Adipocyte (in vitro differentiated cells): Measurements from ENCODE around the gene MPV17L.
"Not testable (repeated sequence)": the region's sequence is repeated elsewhere in the genome, so short reads cannot be mapped to it uniquely, and the experiment has no call there.

ENCODE experiments used
- DNase-seq: peaks from one replicate; pipeline ENCODE4 v3.0.0-alpha.2; 2015; ENCODE audit warnings: low read depth
- H3K27me3 ChIP-seq: replicated peaks from 2 replicates; pipeline ENCODE4 v1.7.0; 2013; ENCODE audit warnings: mild to moderate bottlenecking, low read length, moderate library complexity; ENCODE audit not compliant: control insufficient read depth, insufficient read depth
- H3K36me3 ChIP-seq: 2 replicates; pipeline ENCODE4 v1.7.0; 2013; ENCODE audit warnings: low read length, mild to moderate bottlenecking, moderate library complexity; ENCODE audit not compliant: control insufficient read depth, insufficient read depth, severe bottlenecking
- H3K4me1 ChIP-seq: 2 replicates; pipeline ENCODE4 v1.7.0; 2013; ENCODE audit warnings: mild to moderate bottlenecking, low read length, moderate library complexity; ENCODE audit not compliant: control insufficient read depth, insufficient read depth
- H3K4me3 ChIP-seq: 2 replicates; pipeline ENCODE4 v1.7.0; 2013; ENCODE audit warnings: mild to moderate bottlenecking, low read length, moderate library complexity
- H3K9ac ChIP-seq: 2 replicates; pipeline ENCODE4 v1.7.0; 2013; ENCODE audit warnings: mild to moderate bottlenecking, low read length, moderate library complexity
- H3K9me3 ChIP-seq: 2 replicates; pipeline ENCODE4 v1.7.0; 2013; ENCODE audit warnings: mild to moderate bottlenecking, low read length, moderate library complexity; ENCODE audit not compliant: control insufficient read depth

Gene MPV17L

DNA sequence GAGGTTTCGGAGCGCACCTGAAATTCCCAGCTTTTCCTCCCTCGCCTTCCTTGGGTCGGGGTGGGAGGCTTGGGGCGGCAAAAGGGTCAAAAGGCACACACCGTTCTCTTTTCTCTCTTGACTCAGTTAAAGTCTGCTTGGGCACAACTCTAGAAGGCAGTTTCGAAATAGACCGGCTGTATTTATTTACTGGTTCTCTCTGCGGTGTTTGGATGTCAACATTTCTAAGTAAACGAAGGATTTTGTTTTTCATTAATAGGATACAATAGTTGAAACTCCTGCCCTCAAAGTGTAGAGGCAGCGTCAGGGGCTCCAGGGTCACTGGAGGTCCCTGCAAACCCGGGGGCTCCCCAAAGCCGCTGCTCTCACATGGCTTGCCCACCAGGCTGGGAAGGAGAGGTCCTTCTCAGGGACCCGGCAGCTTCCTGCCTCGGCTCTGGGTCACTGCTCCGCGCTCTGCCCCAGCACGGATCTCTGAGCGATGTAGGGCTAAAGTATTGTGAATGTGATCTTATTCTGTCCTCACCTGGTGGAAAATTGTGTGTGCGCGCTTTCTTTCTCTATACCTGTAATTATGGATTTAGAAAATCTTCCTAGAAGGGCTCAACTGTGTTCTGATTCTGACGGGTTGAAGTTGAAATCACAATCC lies 39.8 kb downstream of the MPV17L start:
- no peaks in the 10 kb centered on the region for H3K36me3 ChIP-seq
- peaks cover 18% of the 10 kb centered on the region for H3K4me1 ChIP-seq
- H3K4me3 ChIP-seq: peak overlapping the region; percentile 88
- no peaks in the 10 kb centered on the region for H3K27me3 ChIP-seq
- H3K9ac ChIP-seq: peak overlapping the region; percentile 85
- DNase-seq: peak; percentile 67
- no peaks in the 10 kb centered on the region for H3K9me3 ChIP-seq

- no peaks in the 10 kb centered on the region for H3K27me3 ChIP-seq
- H3K36me3 ChIP-seq: no peaks in the 10 kb centered on the region
- DNase-seq: no peak
- no peak overlapping the region for H3K4me3 ChIP-seq
- peak overlapping the region; percentile 27 for H3K9ac ChIP-seq
- no peaks in the 10 kb centered on the region for H3K9me3 ChIP-seq
- H3K4me1 ChIP-seq: peaks cover 41% of the 10 kb centered on the region
Measured at GRCh38 chr16:15439102-15439501, 43.5 kb downstream of the MPV17L start.

DNA sequence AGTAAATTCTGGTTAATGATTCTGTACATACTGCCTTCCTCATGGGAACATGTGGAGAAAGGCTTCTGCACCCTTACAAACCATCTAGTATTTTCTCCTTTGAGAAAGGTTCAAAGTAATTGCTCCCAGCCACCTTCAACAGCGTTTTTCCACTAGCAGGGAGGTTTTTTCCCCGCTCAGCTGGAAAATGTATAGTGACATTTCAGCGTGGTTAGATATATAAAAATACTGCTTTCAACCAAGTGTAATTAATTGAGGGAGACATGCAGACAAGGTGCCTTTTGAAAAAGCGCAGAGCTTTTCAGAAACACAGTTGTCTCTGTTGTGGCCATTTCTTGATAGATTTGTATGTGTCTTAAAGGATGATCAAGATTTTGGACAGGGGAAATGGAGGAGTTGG lies 44.0 kb downstream of the MPV17L start:
- no peak for DNase-seq
- Histone ChIP-seq H3K36me3 (no peaks in the 10 kb centered on the region), H3K4me1 (peaks cover 41% of the 10 kb centered on the region), H3K9ac (peak overlapping the region; percentile 27), H3K9me3 (no peaks in the 10 kb centered on the region), H3K27me3 (no peaks in the 10 kb centered on the region), H3K4me3 (peak overlapping the region; percentile 40)

GRCh38 chr16:15440852-15441251 lies 45.3 kb downstream of the MPV17L start:
- Histone ChIP-seq H3K4me1 (peaks cover 35% of the 10 kb centered on the region), H3K27me3 (no peaks in the 10 kb centered on the region), H3K9ac (peak overlapping the region; percentile 67), H3K4me3 (peak overlapping the region; percentile 64), H3K36me3 (no peaks in the 10 kb centered on the region), H3K9me3 (no peaks in the 10 kb centered on the region)
- DNase-seq: peak; percentile 69

DNA sequence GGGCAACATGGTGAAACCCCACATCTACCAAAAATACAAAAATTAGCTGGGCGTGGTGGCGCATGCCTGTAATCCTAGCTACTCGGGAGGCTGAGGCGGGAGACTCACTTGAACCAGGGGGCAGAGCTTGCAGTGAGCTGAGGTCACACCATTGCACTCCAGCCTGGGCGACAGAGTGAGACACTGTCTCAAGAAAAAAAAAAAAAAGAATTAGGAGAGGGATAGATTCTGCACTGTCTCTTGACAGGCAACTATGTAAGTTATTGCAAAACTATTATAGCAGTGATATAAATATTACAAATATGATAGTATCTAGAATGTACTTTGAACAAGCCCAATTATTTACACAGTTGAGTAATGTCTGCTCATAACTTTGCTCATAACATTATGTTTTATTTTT lies 46.6 kb downstream of the MPV17L start:
- peaks cover 34% of the 10 kb centered on the region for H3K4me1 ChIP-seq
- H3K36me3 ChIP-seq, H3K27me3 ChIP-seq, H3K9ac ChIP-seq, H3K9me3 ChIP-seq, H3K4me3 ChIP-seq: not testable (repeated sequence)
- peak; percentile 63 for DNase-seq

- no peak overlapping the region for H3K4me3 ChIP-seq
- peaks cover 34% of the 10 kb centered on the region for H3K4me1 ChIP-seq
Measured at GRCh38 chr16:15443753-15444152, 48.2 kb downstream of the MPV17L start.

DNA sequence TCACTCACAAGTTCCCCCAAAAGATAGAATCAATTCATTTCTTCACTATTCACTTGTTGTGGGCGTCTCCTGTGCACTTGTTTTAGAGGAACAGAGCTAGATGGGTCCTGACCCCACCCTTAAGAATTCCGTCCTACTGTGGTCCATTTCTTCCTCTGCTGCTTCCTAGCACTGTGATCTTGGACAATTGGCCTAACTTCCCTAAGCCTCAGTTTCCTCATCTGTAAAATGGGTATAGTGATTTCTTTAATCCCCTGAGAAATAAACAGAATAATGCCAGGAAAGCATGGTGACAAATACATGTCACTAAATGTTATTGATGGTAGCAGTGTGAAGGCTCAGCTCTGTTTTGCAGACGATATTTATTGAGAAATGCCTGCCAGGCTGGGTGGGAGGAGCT lies 48.7 kb downstream of the MPV17L start:
- no peak overlapping the region for H3K9ac ChIP-seq
- no peak overlapping the region for H3K4me3 ChIP-seq
- H3K4me1 ChIP-seq: peaks cover 32% of the 10 kb centered on the region
- H3K27me3 ChIP-seq: no peaks in the 10 kb centered on the region
- no peak for DNase-seq
- no peaks in the 10 kb centered on the region for H3K9me3 ChIP-seq
- H3K36me3 ChIP-seq: no peaks in the 10 kb centered on the region

More at GRCh38 chr16:15443753-15444152, 48.2 kb downstream of the MPV17L start:
- DNase-seq: no peak
- H3K27me3 ChIP-seq: no peaks in the 10 kb centered on the region
- H3K9me3 ChIP-seq: no peaks in the 10 kb centered on the region
- H3K9ac ChIP-seq: no peak overlapping the region
- H3K36me3 ChIP-seq: no peaks in the 10 kb centered on the region

GRCh38 chr16:15445450-15445849 lies 49.9 kb downstream of the MPV17L start:
- H3K9me3 ChIP-seq: no peaks in the 10 kb centered on the region
- no peak overlapping the region for H3K4me3 ChIP-seq
- H3K36me3 ChIP-seq: no peaks in the 10 kb centered on the region
- H3K9ac ChIP-seq: no peak overlapping the region
- peaks cover 25% of the 10 kb centered on the region for H3K4me1 ChIP-seq
- DNase-seq: no peak
- no peaks in the 10 kb centered on the region for H3K27me3 ChIP-seq

DNA sequence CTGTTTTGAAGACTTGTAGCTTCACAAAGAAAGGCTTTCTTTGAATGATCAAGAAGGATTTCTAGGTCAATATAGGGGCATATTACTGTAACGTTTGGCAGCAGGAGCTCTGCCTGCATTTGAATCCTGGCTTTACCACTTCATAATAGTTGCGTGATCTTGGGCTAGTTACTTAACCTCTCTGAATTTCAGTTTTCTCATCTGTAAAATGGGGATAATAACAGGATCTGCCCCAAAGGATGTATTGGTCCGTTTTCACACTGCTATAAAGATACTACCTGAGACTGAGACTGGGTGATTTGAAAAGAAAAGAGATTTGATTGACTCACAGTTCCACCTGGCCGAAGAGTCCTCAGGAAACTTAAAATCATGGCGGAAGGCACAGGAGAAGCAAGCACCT lies 51.3 kb downstream of the MPV17L start:
- DNase-seq: no peak
- Histone ChIP-seq H3K9ac (no peak overlapping the region), H3K4me1 (peaks cover 22% of the 10 kb centered on the region), H3K36me3 (no peaks in the 10 kb centered on the region), H3K9me3 (no peaks in the 10 kb centered on the region), H3K4me3 (no peak overlapping the region), H3K27me3 (no peaks in the 10 kb centered on the region)

DNA sequence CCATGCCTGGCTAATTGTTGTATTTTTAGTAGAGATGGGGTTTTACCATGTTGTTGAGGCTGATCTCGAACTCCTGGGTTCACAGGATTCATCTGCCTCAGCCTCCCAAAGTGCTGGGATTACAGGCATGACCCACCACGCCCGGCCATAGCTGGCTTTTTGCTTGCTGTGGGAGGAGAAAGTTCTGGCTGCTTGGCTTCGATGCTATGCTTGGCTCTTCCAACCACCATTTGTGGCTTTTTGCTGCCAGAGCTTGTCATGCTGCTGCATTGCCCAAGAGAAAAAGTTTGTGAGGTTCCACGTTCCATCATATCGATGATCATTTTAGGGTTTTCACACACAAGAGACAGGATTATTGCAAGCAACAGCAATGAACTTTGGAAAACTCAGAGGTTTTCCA lies 55.1 kb downstream of the MPV17L start:
- peak overlapping the region; percentile 15 for H3K9ac ChIP-seq
- H3K4me1 ChIP-seq: peaks cover 23% of the 10 kb centered on the region
- H3K4me3 ChIP-seq: peak overlapping the region; percentile 46
- no peaks in the 10 kb centered on the region for H3K27me3 ChIP-seq
- H3K36me3 ChIP-seq: no peaks in the 10 kb centered on the region
- no peak for DNase-seq
- no peaks in the 10 kb centered on the region for H3K9me3 ChIP-seq

GRCh38 chr16:15451098-15451731 lies 55.7 kb downstream of the MPV17L start:
- peak overlapping the region; percentile 46 for H3K4me3 ChIP-seq
- no peaks in the 10 kb centered on the region for H3K36me3 ChIP-seq
- DNase-seq: no peak
- H3K9me3 ChIP-seq: no peaks in the 10 kb centered on the region
- H3K27me3 ChIP-seq: no peaks in the 10 kb centered on the region
- no peak overlapping the region for H3K9ac ChIP-seq
- peaks cover 23% of the 10 kb centered on the region for H3K4me1 ChIP-seq
